GM12873 (cell line): ENCODE results near the gene UBL4B.
A peak's percentile ranks its signal among the peaks of the same experiment; 100 is the strongest.

Experiments used
- CTCF ChIP-seq: IDR thresholded peaks from 2 replicates; pipeline ENCODE4 v1.5.1; 2012; ENCODE audit warnings: low read depth, mild to moderate bottlenecking, moderate library complexity, low read length, control low read depth; ENCODE audit not compliant: insufficient read depth; ENCODE audit errors: missing control alignments

The UBL4B gene

GRCh38 chr1:110134050-110134595 is 21.9 kb downstream of the UBL4B start:
- TF ChIP-seq CTCF = no peak

DNA sequence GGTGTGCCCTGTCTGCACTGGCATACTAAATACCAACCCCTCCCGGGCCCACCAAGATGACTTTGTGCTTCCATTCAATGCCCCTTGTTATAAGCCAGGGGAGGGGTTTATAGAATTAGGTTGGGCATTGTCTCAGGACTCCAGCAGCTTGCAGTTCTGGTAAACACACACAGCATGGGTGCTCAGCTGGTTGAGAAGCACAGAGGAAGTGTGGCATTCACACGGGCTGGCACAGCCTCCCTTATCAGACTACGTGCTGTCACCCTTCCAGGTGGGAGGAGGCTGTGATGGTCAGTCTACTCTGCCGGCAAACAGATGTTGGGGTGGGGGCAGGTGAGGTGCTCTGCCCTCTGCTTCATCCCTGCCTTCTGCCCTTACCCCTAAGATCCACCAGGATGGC is 23.0 kb downstream of the UBL4B start:
- no peak for TF ChIP-seq CTCF

DNA sequence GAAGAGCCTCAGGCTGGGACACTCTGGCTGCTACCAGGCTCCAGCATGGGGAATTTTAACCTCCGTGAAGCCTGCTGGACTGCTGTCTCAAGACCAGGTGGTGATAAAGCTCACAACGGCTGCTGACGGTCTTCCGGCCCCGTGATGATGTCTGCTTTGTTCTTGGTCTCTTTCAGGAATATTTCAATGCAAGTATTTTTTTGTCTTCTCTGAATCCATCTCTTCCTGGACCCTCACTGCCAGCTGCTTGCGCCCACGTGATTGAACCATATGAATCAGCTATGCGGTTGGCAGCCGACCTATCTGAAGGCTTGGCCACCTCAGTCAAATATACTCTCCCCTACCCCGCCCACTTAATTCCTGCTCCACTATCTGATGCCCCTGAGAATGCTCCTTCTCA is 23.4 kb downstream of the UBL4B start:
- TF ChIP-seq CTCF = no peak

DNA sequence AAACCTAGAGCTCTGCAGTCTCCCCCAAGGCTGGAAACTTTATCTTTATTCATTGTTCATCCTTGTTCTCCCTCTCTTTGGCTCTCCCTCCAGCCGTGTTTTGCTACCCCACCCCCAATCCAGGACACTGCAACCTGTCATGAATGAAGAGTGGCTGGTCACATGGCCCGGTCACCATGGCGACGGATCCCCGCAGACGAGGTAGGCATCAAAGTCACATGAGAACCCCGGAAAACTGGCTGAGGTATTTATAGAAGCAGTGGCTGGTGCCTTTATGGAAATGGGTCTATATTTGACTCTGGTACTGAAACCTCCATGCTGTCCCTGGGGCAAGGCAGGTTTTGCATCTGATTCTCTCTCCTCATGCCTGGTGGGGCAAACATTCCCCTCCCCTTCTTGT is 24.7 kb downstream of the UBL4B start:
- no peak for TF ChIP-seq CTCF

GRCh38 chr1:110138956-110139355 is 26.7 kb downstream of the UBL4B start:
- TF ChIP-seq CTCF = no peak

GRCh38 chr1:110144366-110144765 is 32.1 kb downstream of the UBL4B start:
- no peak for TF ChIP-seq CTCF

DNA sequence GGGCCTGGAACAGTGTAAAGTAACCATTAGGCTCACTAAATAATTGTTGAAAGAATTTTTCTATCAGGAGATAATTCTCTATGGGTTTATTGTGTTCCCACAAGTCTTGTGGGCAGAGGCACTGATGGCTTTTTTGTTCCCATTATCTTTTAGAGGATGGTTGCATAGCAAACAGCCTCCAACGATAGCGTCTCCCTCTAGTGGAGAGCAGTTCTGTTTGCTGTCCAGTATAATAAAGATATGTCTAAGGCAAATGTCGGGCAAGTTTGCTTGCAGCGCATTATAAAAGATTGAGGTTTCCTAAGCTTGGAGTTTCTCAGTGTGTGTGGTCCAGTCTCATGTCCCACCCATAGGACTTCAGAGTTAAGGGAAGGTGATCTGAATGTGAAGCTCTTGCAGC is 36.7 kb downstream of the UBL4B start:
- TF ChIP-seq CTCF = peak; percentile 43
